ENCODE results near the gene HOGA1. TPM values are rescaled to one million over a fixed set of nuclear protein-coding genes. Genes with fewer than 3 reads are reported as not detected.

Gene HOGA1
- total and polyA plus RNA-seq, 4 experiments from 2014 or later: not detected

DNA sequence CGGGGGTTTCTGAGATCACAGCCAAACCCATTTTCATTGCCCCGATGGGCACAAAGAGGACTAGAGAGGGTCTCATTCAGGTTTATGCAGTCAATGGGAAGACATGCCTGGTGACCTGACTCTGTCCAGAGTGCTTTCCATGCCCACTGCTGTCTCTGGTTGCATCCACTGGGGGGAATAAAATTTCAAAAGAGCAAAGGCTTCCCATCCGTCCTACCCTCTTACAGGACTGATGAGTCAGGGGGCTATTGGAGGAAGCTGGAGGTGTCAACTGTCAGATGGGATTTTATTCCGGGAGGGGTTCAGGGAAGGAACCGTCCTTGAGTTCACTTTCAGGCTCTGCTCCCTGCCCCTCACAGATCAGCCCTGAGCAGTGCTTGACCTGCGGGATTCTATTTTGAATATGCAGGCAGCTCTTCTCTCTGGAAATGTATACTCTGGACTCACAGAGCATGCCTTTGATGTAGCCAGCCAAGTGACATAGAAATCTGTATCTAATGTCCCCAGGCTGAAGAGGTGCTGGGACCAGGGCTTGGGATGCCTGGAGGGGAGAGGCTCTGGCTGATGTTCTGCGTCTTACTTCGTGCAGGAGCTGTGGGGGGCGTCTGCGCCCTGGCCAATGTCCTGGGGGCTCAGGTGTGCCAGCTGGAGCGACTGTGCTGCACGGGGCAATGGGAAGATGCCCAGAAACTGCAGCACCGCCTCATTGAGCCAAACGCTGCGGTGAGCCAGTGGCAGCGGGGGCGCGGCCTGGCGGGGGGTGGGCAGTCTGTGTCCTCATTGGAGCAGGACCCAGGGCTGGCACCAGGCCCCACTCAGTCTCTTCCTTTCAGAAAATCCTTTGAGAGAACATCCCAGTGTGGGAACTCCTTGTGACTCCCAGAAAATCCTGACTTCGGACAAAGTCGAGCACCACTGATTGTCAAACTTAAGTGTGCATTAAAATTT is 17.4 kb downstream of the HOGA1 start:
- no peak for DNase-seq
- ChIA-PET POLR2A (ENCODE audit: partially characterized antibody) (no interaction called here), CTCF (ENCODE audit: partially characterized antibody) (no interaction called here)
- no peaks in the 10 kb centered on the region for H3K4me1 ChIP-seq (ENCODE audit: insufficient read depth, low read length)
- H3K36me3 ChIP-seq (ENCODE audit: insufficient read depth, low read length): no peaks in the 10 kb centered on the region
- H3K27ac ChIP-seq (ENCODE audit: low read depth, low read length): no peak overlapping the region
- no peaks in the 10 kb centered on the region for H3K27me3 ChIP-seq (ENCODE audit: insufficient read depth, low read length)
- H3K4me3 ChIP-seq (ENCODE audit: low read length in 2 of 2): no peak overlapping the region
- H3K4me3 Mint-ChIP-seq: no peak overlapping the region
- peaks cover 0 to 1% of the 10 kb centered on the region in 2 donors for H3K27me3 Mint-ChIP-seq
- no peaks in the 10 kb centered on the region for H3K36me3 Mint-ChIP-seq
- intact Hi-C loops (cut with micrococcal nuclease): no loop called here
- H3K9me3 Mint-ChIP-seq: no peaks in the 10 kb centered on the region
- no peak overlapping the region for H3K27ac Mint-ChIP-seq
- H3K4me1 Mint-ChIP-seq: no peaks in the 10 kb centered on the region
- no peaks in the 10 kb centered on the region for H3K9me3 ChIP-seq (ENCODE audit: control insufficient read depth in 1 of 2, low read length in 2 of 2)

DNA sequence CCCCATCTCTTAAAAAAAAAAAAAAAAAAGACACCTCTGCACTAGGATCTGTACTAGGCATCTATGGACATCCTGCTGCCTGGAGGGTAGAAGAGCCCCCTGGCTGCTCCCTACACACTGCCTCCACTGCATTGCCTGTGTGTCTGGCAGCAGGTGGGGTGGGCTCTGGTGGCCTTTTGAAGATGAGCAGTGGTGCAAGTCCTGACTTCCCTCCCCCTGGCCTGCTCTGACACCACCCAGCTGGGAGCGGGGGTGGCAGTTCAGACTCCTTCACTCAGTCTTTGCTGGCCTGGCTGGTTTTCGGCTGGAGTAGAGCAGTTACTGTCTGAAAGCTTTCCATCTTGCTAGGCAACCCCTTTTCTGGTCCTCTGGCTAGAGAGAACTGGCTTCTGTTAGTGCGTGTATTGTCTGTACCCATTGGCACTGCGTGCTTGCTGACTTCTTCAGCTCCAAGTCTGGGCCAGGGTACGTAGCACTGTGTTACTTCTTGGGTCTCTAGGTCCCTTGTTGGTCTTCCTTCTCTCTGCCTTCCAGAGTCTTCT is 23.0 kb downstream of the HOGA1 start:
- peaks cover 0 to 1% of the 10 kb centered on the region in 2 donors for H3K27me3 Mint-ChIP-seq
- H3K4me3 ChIP-seq (ENCODE audit: low read length in 2 of 2): no peak overlapping the region
- no peak overlapping the region for H3K4me3 Mint-ChIP-seq
- no peaks in the 10 kb centered on the region for H3K4me1 ChIP-seq (ENCODE audit: insufficient read depth, low read length)
- no peak for DNase-seq
- H3K9me3 Mint-ChIP-seq: no peaks in the 10 kb centered on the region
- ChIA-PET CTCF (ENCODE audit: partially characterized antibody) (no interaction called here), POLR2A (ENCODE audit: partially characterized antibody) (no interaction called here)
- no peaks in the 10 kb centered on the region for H3K27me3 ChIP-seq (ENCODE audit: insufficient read depth, low read length)
- H3K27ac Mint-ChIP-seq: no peak overlapping the region
- intact Hi-C loops (cut with micrococcal nuclease): no loop called here
- H3K36me3 ChIP-seq (ENCODE audit: insufficient read depth, low read length): no peaks in the 10 kb centered on the region
- H3K4me1 Mint-ChIP-seq: no peaks in the 10 kb centered on the region
- no peaks in the 10 kb centered on the region for H3K9me3 ChIP-seq (ENCODE audit: control insufficient read depth in 1 of 2, low read length in 2 of 2)
- no peaks in the 10 kb centered on the region for H3K36me3 Mint-ChIP-seq
- H3K27ac ChIP-seq (ENCODE audit: low read depth, low read length): no peak overlapping the region

- no peak overlapping the region for H3K4me3 ChIP-seq (ENCODE audit: low read length in 2 of 2)
- no peak overlapping the region for H3K27ac ChIP-seq (ENCODE audit: low read depth, low read length)
- H3K4me1 ChIP-seq (ENCODE audit: insufficient read depth, low read length): no peaks in the 10 kb centered on the region
- Mint-ChIP-seq H3K36me3 (no peaks in the 10 kb centered on the region), H3K9me3 (no peaks in the 10 kb centered on the region), H3K4me1 (no peaks in the 10 kb centered on the region), H3K4me3 (no peak overlapping the region), H3K27ac (peak overlapping the region in 2 of 7 donors; percentile 3 to 37), H3K27me3 (peaks cover 0 to 1% of the 10 kb centered on the region in 2 donors)
- CTCF ChIA-PET (ENCODE audit: partially characterized antibody): no interaction called here
- H3K9me3 ChIP-seq (ENCODE audit: control insufficient read depth in 1 of 2, low read length in 2 of 2): no peaks in the 10 kb centered on the region
- H3K27me3 ChIP-seq (ENCODE audit: insufficient read depth, low read length): no peaks in the 10 kb centered on the region
- POLR2A ChIA-PET (ENCODE audit: partially characterized antibody): no interaction called here
- no peak for DNase-seq
- no peaks in the 10 kb centered on the region for H3K36me3 ChIP-seq (ENCODE audit: insufficient read depth, low read length)
- intact Hi-C loops (cut with micrococcal nuclease): no loop called here
Measured at GRCh38 chr10:97608991-97609561, 24.9 kb downstream of the HOGA1 start.

DNA sequence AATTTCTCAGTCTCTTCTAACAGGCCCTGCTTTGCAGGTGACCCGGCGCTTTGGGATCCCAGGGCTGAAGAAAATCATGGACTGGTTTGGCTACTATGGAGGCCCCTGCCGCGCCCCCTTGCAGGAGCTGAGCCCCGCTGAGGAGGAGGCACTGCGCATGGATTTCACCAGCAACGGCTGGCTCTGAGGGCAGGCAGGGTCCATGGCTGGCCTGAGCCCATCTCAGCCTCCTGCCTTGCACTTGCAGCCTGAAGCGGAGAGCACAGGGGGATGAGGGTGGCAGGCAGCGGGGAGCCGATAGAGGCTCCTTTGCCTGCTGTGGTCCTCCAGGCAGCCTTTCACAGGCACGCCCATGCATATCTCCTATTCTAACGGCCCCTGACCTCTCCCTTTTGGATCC is 27.3 kb downstream of the HOGA1 start:
- no peak overlapping the region for H3K4me3 Mint-ChIP-seq
- no peak for DNase-seq
- no peaks in the 10 kb centered on the region for H3K4me1 Mint-ChIP-seq
- CTCF ChIA-PET (ENCODE audit: partially characterized antibody): no interaction called here
- Histone ChIP-seq H3K4me1 (ENCODE audit: insufficient read depth, low read length) (no peaks in the 10 kb centered on the region), H3K27ac (ENCODE audit: low read depth, low read length) (no peak overlapping the region), H3K4me3 (ENCODE audit: low read length in 2 of 2) (no peak overlapping the region), H3K36me3 (ENCODE audit: insufficient read depth, low read length) (no peaks in the 10 kb centered on the region), H3K27me3 (ENCODE audit: insufficient read depth, low read length) (no peaks in the 10 kb centered on the region), H3K9me3 (ENCODE audit: control insufficient read depth in 1 of 2, low read length in 2 of 2) (no peaks in the 10 kb centered on the region)
- H3K27ac Mint-ChIP-seq: no peak overlapping the region
- intact Hi-C loops (cut with micrococcal nuclease): no loop called here
- H3K9me3 Mint-ChIP-seq: no peaks in the 10 kb centered on the region
- H3K27me3 Mint-ChIP-seq: no peaks in the 10 kb centered on the region
- POLR2A ChIA-PET (ENCODE audit: partially characterized antibody): no interaction called here
- H3K36me3 Mint-ChIP-seq: no peaks in the 10 kb centered on the region

DNA sequence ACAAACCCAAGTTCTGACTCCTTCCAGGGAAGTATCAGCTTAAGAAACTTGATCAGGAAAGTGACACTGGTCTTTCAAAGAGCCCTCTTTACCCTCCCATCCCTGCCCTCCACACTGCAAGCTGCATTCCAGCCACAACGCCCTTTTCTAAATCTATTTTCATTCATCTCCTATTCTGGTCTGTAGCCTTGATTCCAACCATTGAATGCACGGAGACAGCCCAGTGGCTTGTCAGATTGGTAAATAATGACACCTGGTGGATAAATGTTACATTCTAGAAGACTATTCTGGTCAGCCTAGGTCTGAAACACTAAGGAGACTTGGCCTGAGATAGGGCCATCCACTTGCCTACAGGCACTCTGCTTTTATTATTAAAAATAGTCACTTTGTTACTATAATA is 28.2 kb downstream of the HOGA1 start:
- Histone ChIP-seq H3K27ac (ENCODE audit: low read depth, low read length) (no peak overlapping the region), H3K4me3 (ENCODE audit: low read length in 2 of 2) (no peak overlapping the region), H3K36me3 (ENCODE audit: insufficient read depth, low read length) (no peaks in the 10 kb centered on the region), H3K27me3 (ENCODE audit: insufficient read depth, low read length) (no peaks in the 10 kb centered on the region), H3K4me1 (ENCODE audit: insufficient read depth, low read length) (no peaks in the 10 kb centered on the region), H3K9me3 (ENCODE audit: control insufficient read depth in 1 of 2, low read length in 2 of 2) (no peaks in the 10 kb centered on the region)
- no peaks in the 10 kb centered on the region for H3K9me3 Mint-ChIP-seq
- H3K4me3 Mint-ChIP-seq: no peak overlapping the region
- no peaks in the 10 kb centered on the region for H3K36me3 Mint-ChIP-seq
- no peak overlapping the region for H3K27ac Mint-ChIP-seq
- ChIA-PET CTCF (ENCODE audit: partially characterized antibody) (interaction anchor here (1.7 kb wide), 1 partner anchor 334 kb away, joined by 4 read pairs; no protein-coding TSS in a partner anchor), POLR2A (ENCODE audit: partially characterized antibody) (no interaction called here)
- H3K27me3 Mint-ChIP-seq: no peaks in the 10 kb centered on the region
- no peak for DNase-seq
- intact Hi-C loops (cut with micrococcal nuclease): no loop called here
- H3K4me1 Mint-ChIP-seq: no peaks in the 10 kb centered on the region

- Mint-ChIP-seq H3K36me3 (no peaks in the 10 kb centered on the region), H3K4me1 (no peaks in the 10 kb centered on the region), H3K27me3 (no peaks in the 10 kb centered on the region), H3K9me3 (no peaks in the 10 kb centered on the region), H3K4me3 (no peak overlapping the region), H3K27ac (no peak overlapping the region)
- Histone ChIP-seq H3K4me1 (ENCODE audit: insufficient read depth, low read length) (no peaks in the 10 kb centered on the region), H3K27ac (ENCODE audit: low read depth, low read length) (no peak overlapping the region), H3K36me3 (ENCODE audit: insufficient read depth, low read length) (no peaks in the 10 kb centered on the region), H3K27me3 (ENCODE audit: insufficient read depth, low read length) (no peaks in the 10 kb centered on the region), H3K9me3 (ENCODE audit: control insufficient read depth in 1 of 2, low read length in 2 of 2) (no peaks in the 10 kb centered on the region), H3K4me3 (ENCODE audit: low read length in 2 of 2) (no peak overlapping the region)
- DNase-seq: no peak
- intact Hi-C loops (cut with micrococcal nuclease): no loop called here
- POLR2A ChIA-PET (ENCODE audit: partially characterized antibody): no interaction called here
- CTCF ChIA-PET (ENCODE audit: partially characterized antibody): interaction anchor here (0.7 kb wide), 1 partner anchor 155 kb away, joined by 4 read pairs; no protein-coding TSS in a partner anchor
Measured at GRCh38 chr10:97618285-97618684, 34.1 kb downstream of the HOGA1 start.

GRCh38 chr10:97618733-97619132 is 34.5 kb downstream of the HOGA1 start:
- no peak for DNase-seq
- H3K9me3 ChIP-seq (ENCODE audit: control insufficient read depth in 1 of 2, low read length in 2 of 2): no peaks in the 10 kb centered on the region
- H3K27me3 ChIP-seq (ENCODE audit: insufficient read depth, low read length): no peaks in the 10 kb centered on the region
- ChIA-PET POLR2A (ENCODE audit: partially characterized antibody) (no interaction called here), CTCF (ENCODE audit: partially characterized antibody) (interaction anchor here (0.7 kb wide), 1 partner anchor 156 kb away, joined by 4 read pairs; no protein-coding TSS in a partner anchor)
- no peak overlapping the region for H3K4me3 ChIP-seq (ENCODE audit: low read length in 2 of 2)
- no peak overlapping the region for H3K4me3 Mint-ChIP-seq
- H3K36me3 Mint-ChIP-seq: no peaks in the 10 kb centered on the region
- H3K27ac Mint-ChIP-seq: no peak overlapping the region
- no peaks in the 10 kb centered on the region for H3K36me3 ChIP-seq (ENCODE audit: insufficient read depth, low read length)
- H3K27me3 Mint-ChIP-seq: no peaks in the 10 kb centered on the region
- intact Hi-C loops (cut with micrococcal nuclease): no loop called here
- H3K9me3 Mint-ChIP-seq: no peaks in the 10 kb centered on the region
- H3K4me1 ChIP-seq (ENCODE audit: insufficient read depth, low read length): no peaks in the 10 kb centered on the region
- H3K4me1 Mint-ChIP-seq: no peaks in the 10 kb centered on the region
- H3K27ac ChIP-seq (ENCODE audit: low read depth, low read length): no peak overlapping the region

Data from CD4-positive, alpha-beta memory T cell (primary cell).